GM13977 (cell line): ENCODE results near the gene ZNF783.
"Not testable (repeated sequence)": the region's sequence is repeated elsewhere in the genome, so short reads cannot be mapped to it uniquely, and the experiment has no call there.

Experiments
- DNase-seq: peaks from one replicate; pipeline ENCODE4 v3.0.0; 2012; ENCODE audit warnings: low spot score
- in situ Hi-C: fragments of 300-500 bp; cut with MboI; formaldehyde crosslinking; loops from one replicate; pipeline ENCODE4 v1.12.0; 2022; ENCODE audit warnings: low sequenced_read_pairs, low pct_unique_long_range_greater_than_20kb, mixed read lengths, inconsistent platforms; ENCODE audit not compliant: unreplicated experiment
- TF ChIP-seq, protein P1 (sequence below): IDR thresholded peaks from 2 replicates; pipeline ENCODE4 v1.5.1; 2012; ENCODE audit warnings: mild to moderate bottlenecking, control low read depth; ENCODE audit not compliant: insufficient read depth; ENCODE audit errors: extremely low read depth, missing control alignments

ZNF783 gene

DNA sequence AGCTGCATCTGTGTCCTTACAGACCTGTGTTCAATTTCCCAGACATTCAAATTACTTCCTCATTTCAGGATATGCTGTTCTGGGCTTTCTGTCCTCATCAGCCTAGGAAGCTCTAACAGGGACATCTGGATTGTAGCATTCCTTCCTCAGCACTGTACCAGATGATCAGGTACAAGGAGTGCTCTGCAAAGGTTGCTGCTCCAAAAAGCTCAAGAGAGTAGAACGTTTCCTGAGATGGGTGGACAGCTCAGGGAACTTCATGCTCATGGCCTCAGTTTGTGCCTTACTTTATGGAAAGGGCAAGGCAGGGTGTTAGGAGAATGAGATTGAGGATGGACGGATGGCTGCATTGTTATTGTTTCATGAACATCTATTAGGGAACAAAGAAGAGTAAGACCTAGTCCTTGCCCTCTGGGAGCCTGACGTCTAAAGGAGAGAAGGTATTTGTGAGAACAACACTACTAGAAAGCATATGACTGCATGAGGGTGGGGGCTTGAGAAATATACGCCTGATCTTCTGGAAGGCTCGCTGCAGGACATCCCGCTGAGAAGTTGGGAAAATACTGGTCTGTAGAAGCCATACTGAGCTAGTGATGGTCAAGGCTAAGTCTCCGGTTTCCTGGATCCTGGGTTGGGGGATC lies 33.0 kb upstream of the ZNF783 start:
- no peak for DNase-seq
- TF ChIP-seq, protein P1, sequence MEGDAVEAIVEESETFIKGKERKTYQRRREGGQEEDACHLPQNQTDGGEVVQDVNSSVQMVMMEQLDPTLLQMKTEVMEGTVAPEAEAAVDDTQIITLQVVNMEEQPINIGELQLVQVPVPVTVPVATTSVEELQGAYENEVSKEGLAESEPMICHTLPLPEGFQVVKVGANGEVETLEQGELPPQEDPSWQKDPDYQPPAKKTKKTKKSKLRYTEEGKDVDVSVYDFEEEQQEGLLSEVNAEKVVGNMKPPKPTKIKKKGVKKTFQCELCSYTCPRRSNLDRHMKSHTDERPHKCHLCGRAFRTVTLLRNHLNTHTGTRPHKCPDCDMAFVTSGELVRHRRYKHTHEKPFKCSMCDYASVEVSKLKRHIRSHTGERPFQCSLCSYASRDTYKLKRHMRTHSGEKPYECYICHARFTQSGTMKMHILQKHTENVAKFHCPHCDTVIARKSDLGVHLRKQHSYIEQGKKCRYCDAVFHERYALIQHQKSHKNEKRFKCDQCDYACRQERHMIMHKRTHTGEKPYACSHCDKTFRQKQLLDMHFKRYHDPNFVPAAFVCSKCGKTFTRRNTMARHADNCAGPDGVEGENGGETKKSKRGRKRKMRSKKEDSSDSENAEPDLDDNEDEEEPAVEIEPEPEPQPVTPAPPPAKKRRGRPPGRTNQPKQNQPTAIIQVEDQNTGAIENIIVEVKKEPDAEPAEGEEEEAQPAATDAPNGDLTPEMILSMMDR: no peak
- in situ Hi-C loops: no loop called here

GRCh38 chr7:149229526-149229925 lies 32.5 kb upstream of the ZNF783 start:
- DNase-seq: no peak
- in situ Hi-C loops: no loop called here

DNA sequence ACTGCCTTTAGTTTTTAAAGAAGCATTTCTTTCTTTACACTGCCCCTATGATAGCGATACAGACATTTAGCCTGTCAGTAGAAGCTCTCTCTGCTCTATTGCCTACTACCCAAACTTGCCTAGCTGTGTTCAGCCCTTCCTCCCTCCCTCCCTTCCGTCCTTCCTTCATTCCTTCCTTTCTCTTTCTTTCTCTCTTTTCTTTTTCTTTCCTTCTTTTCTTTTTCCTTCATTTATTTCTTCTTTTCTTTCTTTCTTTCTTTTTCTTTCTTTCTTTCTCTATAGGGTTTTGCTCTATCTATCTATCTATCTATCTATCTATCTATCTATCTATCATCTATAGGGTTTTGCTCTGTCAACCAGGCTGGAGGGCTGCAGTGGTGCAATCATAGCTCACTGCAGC lies 29.6 kb upstream of the ZNF783 start:
- in situ Hi-C loops: no loop called here
- no peak for DNase-seq
- TF ChIP-seq, protein P1: no peak

More at GRCh38 chr7:149229526-149229925, 32.5 kb upstream of the ZNF783 start:
- TF ChIP-seq, protein P1: no peak

GRCh38 chr7:149233655-149234204 lies 28.3 kb upstream of the ZNF783 start:
- in situ Hi-C loops, DNase-seq: not testable (repeated sequence)

- TF ChIP-seq, protein P1: no peak
- no peak for DNase-seq
- in situ Hi-C loops: no loop called here
These were observed 24.5 kb upstream of the ZNF783 start for GRCh38 chr7:149237502-149237901.

DNA sequence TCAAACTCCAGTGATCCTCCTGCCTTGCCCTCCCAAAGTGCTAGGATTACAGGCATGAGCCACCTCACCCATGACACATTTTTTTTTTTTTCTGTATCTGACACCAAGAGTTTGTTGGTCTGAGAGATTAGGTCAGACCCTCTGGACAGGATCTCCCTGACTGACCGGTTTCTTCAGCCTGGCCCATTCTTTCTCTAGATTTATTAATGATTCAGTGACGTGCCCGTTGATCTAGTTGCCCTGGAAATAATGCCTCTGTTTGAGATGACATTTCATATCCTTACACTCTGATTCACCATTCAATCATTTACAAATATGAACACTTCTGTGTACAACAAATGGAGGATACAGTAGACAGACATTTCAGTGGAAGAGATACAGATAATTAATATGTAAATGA lies 23.9 kb upstream of the ZNF783 start:
- no peak for DNase-seq
- TF ChIP-seq, protein P1: no peak
- in situ Hi-C loops: no loop called here

GRCh38 chr7:149239345-149240143 lies 22.5 kb upstream of the ZNF783 start, which contains the start of gene ZNF212:
Gene ZNF212, plus strand, starts transcription at chr7:149239651. Its CDS starts 128 bp downstream, at chr7:149239779.
- DNase-seq: peak; percentile 96
- in situ Hi-C loops: no loop called here
- TF ChIP-seq, protein P1: peak; percentile 95
